ENCODE results near the gene GRK5.

Gene GRK5

DNA sequence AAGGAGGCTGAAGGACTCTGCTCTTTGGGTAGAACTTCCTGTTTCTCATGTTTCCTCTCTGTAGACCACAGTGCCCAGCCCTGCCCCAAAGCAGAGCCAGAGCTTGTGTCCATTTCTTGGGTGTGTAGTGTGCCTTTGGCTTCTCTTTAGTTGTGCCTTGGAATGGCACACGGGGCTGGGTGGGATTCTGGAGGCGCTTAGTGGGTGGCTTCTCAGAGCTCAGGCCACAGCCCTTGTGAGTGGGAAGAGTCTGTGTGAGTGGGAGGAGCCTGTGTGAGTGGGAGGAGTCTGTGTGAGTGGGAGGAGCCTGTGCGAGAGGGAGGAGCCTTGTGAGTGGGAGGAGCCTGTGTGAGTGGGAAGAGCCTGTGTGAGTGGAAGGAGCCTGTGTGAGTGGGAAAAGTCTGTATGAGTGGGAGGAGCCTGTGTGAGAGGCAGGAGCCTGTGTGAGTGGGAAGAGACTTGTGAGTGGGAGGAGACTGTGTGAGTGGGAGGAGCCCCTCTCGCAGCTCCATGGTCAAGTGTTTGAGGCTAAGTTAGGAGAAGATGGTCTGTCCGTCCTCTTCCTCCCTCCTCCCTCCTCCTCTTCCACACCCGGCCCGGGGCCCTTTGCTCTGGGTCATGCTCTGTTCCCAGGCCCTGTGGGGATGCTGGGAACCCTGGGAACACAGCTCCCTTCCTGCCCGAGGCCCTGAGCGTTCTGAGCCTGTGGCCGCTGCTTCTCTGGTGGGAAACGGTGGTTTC, 153.0 kb downstream of the GRK5 start:
- TF ChIP-seq, protein P1, sequence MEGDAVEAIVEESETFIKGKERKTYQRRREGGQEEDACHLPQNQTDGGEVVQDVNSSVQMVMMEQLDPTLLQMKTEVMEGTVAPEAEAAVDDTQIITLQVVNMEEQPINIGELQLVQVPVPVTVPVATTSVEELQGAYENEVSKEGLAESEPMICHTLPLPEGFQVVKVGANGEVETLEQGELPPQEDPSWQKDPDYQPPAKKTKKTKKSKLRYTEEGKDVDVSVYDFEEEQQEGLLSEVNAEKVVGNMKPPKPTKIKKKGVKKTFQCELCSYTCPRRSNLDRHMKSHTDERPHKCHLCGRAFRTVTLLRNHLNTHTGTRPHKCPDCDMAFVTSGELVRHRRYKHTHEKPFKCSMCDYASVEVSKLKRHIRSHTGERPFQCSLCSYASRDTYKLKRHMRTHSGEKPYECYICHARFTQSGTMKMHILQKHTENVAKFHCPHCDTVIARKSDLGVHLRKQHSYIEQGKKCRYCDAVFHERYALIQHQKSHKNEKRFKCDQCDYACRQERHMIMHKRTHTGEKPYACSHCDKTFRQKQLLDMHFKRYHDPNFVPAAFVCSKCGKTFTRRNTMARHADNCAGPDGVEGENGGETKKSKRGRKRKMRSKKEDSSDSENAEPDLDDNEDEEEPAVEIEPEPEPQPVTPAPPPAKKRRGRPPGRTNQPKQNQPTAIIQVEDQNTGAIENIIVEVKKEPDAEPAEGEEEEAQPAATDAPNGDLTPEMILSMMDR (IDR thresholded peaks at IDR 0.05): no peak
- H3K27me3 ChIP-seq: no peaks in the 10 kb centered on the region
- H3K4me1 ChIP-seq (ENCODE audit: control insufficient read depth in 1 of 2, insufficient read depth in 1 of 2, low read depth in 1 of 2, low read length in 1 of 2): no peaks in the 10 kb centered on the region
- H3K27ac ChIP-seq: peak overlapping the region; percentile 44
- H3K9me3 ChIP-seq: no peaks in the 10 kb centered on the region
- H3K36me3 ChIP-seq: no peaks in the 10 kb centered on the region
- no peak overlapping the region for H3K4me3 ChIP-seq (ENCODE audit: low read depth in 1 of 2, low read length in 1 of 2)

DNA sequence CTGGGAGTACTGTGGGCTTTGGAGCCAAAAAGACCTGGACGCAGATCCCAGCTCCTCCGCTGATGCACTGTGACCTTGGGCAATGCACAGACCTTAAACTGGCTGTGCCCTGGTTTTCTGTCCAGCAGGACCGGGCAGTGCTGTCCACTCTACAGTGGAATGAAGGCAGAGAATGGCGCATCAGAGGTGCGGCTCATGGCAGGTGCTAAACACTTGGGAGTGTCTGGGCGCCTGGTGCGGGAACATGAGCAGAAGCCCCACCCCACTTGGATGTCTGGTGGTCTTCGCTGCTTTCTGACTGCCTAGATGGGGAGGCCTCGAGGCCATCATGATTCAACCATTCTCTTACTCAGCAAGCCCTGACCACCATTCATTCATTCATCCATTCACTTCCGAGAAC, 153.7 kb downstream of the GRK5 start:
- no peaks in the 10 kb centered on the region for H3K9me3 ChIP-seq
- H3K27me3 ChIP-seq: no peaks in the 10 kb centered on the region
- TF ChIP-seq, protein P1 (IDR thresholded peaks at IDR 0.05): no peak
- H3K4me3 ChIP-seq (ENCODE audit: low read depth in 1 of 2, low read length in 1 of 2): no peak overlapping the region
- no peaks in the 10 kb centered on the region for H3K4me1 ChIP-seq (ENCODE audit: control insufficient read depth in 1 of 2, insufficient read depth in 1 of 2, low read depth in 1 of 2, low read length in 1 of 2)
- no peaks in the 10 kb centered on the region for H3K36me3 ChIP-seq
- no peak overlapping the region for H3K27ac ChIP-seq

DNA sequence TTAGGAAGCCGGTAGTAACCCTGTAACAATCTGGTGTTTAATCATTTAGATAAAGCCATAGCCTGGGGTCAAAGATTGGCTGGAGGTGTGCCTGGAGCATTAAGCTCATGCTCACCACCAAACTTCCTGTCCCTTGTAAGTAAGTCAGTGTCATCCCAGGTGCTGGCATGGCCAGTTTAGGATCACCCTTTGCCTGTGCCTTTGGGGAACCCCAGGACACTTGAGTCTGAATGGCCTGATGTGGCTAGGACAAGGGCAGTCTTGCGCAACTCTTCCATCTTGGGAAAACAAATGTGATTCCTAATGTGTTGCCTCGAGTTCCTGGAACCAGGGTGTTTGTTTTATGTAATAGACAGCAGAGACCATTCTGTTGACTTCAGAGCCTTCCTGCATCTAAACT, 154.8 kb downstream of the GRK5 start:
- Histone ChIP-seq H3K4me3 (ENCODE audit: low read depth in 1 of 2, low read length in 1 of 2) (no peak overlapping the region), H3K9me3 (no peaks in the 10 kb centered on the region), H3K27me3 (no peaks in the 10 kb centered on the region), H3K36me3 (no peaks in the 10 kb centered on the region), H3K4me1 (ENCODE audit: control insufficient read depth in 1 of 2, insufficient read depth in 1 of 2, low read depth in 1 of 2, low read length in 1 of 2) (no peaks in the 10 kb centered on the region), H3K27ac (peak overlapping the region; percentile 9)
- TF ChIP-seq, protein P1 (IDR thresholded peaks at IDR 0.05): no peak

DNA sequence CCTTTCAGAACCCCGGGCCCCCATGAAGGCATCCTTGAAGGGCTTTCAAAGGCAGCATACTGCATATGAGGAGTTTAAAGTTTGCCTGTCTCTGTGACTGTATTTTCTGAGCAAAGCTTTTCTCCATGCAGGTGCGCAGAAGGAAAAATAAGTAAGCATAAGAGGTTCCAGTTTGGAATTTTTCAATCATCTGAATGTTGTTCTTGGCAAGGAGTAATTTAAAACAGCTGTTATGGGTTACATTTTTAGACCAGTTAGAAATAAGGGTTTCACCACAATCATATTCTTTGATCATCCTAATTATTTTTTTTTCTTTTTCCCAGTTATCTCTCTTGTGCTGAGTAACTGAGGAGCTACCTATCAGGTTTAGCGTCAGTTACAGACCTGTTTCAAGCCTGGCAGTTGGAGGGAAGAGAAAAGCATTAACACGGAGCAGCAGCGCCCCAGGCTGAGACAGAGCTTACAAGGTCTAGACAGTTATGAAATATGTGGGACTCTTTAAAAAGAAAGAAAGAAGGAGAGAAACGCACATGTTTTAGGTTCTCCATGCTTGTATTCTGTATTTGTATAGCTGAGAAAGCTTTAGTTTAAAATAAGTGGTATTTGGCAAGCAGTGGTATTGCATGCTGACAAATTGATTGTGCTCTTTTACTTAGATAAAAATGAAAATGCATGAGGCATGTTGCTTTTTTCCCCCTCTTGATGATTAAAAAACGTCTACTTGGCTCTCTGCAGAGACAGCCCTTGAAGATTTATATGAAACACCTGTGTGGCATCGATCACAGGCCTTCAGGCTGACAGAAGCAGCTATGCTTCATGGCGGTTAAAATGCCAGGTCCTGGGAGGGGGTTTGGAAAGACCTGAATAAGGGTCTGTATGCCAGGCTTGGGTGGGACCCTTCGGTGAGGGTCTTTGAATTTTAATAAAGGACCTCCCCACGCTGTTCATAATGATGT, 157.6 kb downstream of the GRK5 start:
- Histone ChIP-seq H3K4me3 (ENCODE audit: low read depth in 1 of 2, low read length in 1 of 2) (no peak overlapping the region), H3K36me3 (no peaks in the 10 kb centered on the region), H3K9me3 (no peaks in the 10 kb centered on the region), H3K27me3 (peaks cover 3% of the 10 kb centered on the region), H3K27ac (no peak overlapping the region), H3K4me1 (ENCODE audit: control insufficient read depth in 1 of 2, insufficient read depth in 1 of 2, low read depth in 1 of 2, low read length in 1 of 2) (peaks cover 0 to 3% of the 10 kb centered on the region in 2 experiments)
- TF ChIP-seq, protein P1 (IDR thresholded peaks at IDR 0.05): no peak

DNA sequence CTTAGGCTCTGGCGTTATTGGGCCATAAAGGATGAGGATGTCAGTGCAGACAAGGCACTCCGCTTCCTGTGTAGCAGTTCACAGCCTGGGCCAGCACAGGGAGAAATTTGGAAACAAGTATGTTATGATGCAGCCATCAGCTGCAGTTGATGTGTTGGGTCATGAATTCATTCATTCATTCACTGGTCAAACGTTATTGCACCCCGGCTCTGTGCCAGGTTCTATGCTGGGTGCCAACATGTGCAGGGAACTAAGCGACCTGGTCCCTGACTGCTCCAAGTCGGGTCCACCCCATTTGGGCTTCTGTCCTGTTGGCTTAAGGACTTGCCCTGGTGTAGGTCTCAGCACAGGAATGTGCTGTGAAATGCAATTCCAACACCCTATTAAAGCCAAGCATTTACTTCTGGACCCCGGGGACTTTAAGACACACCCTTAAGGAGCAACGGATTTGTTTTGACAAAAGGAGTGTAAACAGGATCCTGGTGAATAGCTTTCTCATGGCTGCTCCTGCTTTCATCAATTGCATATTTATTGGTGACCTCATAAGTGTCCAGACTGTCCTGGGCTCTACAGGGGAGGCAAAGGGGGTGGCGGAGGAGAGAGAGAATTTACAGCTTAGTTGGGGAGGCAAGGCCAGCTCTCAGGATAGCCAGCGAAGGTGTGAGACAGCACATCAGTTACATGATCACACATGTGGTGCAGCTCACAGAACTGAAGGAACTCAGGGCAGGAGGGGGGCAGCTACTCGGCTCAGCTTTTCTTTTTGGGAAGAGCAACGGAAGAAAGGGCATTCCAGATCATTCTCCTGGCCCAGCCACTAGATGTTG, 158.6 kb downstream of the GRK5 start:
- Histone ChIP-seq H3K4me1 (ENCODE audit: control insufficient read depth in 1 of 2, insufficient read depth in 1 of 2, low read depth in 1 of 2, low read length in 1 of 2) (peaks cover 0 to 14% of the 10 kb centered on the region in 2 experiments), H3K9me3 (no peaks in the 10 kb centered on the region), H3K4me3 (ENCODE audit: low read depth in 1 of 2, low read length in 1 of 2) (no peak overlapping the region), H3K27me3 (peaks cover 14% of the 10 kb centered on the region), H3K36me3 (no peaks in the 10 kb centered on the region), H3K27ac (no peak overlapping the region)
- TF ChIP-seq, protein P1 (IDR thresholded peaks at IDR 0.05): no peak

All from neutrophil (primary cell).